Hematopoietic multipotent progenitor cell (in vitro differentiated cells): ENCODE measurements around the gene KANSL3. TPM values are rescaled to one million over a fixed set of nuclear protein-coding genes. Genes with fewer than 3 reads are reported as not detected.
"Not testable (repeated sequence)": the region's sequence is repeated elsewhere in the genome, so short reads cannot be mapped to it uniquely, and the experiment has no call there.

Experiments
- DNase-seq, 3 donors: peaks; one replicate each; pipeline ENCODE4 v3.0.0-alpha.2; 2011 to 2015; ENCODE audit warnings: low read depth in 2 of 3, low spot score in 2 of 3
- total RNA-seq: library from RNA; depleted of rRNA; stranded (reverse); fragments of >200 nt; gene quantifications from one replicate; pipeline ENCODE4 v1.2.3, GENCODE V29; 2012

Gene KANSL3
- total RNA-seq, 1 donor, result 72.7 TPM

DNA sequence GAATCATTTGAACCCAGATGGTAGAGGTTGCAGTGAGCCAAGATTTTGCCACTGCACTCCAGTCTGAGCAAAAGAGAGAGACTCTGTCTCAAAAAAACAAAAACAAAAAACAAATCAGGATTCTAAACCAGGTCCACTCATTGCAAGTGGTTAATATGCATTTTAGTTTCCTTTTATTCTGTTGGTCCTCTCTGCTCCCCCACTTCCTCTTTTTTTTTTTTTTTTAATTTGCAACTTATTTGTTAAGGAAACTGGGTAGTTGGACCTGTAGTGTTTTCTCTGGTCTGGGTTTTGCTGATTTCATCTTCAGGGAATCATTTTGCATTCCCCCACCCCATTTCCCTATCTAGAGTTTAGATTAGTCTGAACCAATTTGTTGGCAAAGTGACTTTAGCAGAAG, 18.4 kb upstream of the KANSL3 start:
- DNase-seq, result peak in 2 of 3 donors; percentile 36 to 71

DNA sequence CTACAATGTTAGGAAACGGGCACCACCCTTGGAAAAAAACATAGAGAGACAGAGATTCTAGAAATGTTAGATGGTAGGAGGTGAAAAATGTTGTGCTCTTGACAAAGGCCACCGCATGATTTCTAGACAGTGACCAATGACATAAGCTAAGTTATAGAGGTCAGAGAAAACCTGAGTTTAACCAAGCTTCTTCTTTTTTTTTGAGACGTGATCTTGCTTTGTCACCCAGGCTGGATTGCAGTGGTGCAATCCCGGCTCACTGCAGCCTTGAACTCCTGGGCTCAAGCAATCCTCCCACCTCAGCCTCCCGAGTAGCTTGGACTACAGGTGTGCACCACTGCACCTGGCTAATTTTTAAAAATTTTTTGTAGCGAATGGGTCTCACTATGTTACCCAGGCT, 17.4 kb upstream of the KANSL3 start:
- DNase-seq, result no peak

DNA sequence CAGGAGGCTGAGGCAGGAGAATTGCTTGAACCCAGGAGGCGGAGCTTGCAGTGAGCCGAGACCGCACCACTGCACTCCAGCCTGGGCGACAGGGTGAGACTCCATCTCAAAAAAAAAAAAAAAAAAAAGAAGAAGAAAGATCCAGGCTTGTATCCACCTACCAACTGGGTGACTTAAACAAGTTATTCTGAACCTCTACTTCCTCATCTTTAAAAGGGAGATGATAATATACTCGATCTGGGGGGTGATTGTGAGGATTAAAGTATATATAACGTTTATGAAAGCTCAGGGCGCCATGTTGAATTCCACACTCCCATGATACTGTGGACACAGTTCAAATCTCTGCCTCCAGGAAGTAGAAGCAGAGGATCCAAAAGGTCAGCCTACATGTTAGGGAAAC, 16.7 kb upstream of the KANSL3 start:
- DNase-seq, result not testable (repeated sequence)

DNA sequence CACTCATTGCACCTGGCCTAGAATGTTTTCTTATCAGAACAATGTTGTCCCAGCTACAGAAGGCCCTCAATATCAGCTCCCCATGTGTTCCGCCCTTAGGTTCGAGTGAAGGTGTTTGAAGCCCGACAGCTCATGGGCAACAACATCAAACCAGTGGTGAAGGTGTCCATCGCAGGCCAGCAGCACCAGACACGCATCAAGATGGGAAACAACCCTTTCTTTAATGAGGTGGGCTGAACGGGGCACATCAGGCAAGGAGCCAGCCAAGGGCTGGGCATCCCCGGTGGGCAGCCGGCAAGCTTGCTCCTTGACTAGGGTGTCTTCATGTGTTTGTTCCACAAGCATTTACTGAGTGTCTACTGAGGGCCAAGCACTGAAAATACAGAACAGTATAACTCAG, 13.7 kb upstream of the KANSL3 start:
- DNase-seq, result no peak

DNA sequence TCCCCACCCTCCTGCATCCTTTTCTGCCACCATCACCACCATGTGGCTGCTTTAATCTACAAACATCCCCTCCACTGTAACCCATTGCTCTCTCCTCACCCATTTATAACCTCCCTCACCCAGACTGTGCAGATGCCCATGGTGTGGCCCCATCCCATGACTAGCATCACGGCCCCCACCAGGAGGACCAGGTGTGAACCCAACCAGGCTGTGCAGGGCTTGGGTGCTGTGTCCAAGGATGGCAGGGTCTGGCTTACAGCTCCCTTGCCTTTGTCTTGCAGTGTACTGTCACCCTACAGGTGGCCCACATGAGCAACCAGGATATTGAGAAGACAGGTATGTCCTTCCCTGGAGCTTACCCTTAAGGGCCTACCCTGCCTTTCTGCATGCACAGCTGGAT, 11.2 kb upstream of the KANSL3 start:
- no peak for DNase-seq

DNA sequence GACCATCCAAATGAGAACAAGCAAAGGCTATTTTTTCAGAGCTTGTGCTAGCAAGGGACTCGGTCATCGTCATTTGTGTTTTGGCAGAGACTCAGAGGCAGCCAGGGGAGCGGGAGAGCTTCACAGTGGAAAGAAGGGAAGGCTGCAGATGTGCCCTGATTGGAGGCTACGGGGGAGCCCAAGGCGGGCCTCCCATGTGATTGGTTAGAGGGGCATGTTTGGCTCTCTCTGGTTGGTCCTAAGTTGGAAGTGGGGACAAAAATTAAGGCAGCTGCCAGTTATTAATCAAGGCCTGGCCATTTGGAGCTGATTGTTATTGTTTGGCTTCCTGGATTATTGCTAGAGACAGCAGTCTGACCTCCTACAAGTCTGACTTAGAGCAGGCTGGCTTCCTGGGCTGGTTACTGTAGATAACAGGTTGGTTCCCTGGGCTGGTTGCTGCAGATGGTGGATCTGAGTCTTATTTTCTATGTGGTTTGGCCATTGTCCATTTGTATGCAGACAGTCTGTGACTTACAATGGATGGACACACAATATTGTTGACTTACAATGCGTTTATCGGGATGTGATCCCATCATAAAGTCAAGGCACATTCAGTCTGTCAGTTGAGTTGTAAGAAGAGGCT, 10.3 kb upstream of the KANSL3 start:
- no peak for DNase-seq

DNA sequence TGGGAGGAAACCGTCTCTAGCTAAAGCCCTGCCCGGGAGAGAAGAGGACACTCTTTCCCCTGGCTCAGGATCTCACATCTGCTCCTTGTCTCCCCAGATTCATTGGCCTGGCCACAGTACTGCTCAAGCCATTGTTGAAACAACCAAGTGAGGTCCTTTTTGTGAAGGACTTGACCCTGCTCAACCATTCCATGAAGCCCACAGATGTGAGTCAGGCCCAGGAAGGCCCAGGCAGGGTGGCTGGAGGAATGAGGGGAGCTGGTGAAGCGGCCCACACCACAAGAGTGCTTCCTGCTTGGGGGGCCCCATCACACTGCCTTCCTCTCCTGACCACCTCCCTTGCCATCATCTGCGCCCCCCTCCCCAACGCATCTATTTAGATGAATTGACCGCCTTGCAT, 9.6 kb upstream of the KANSL3 start:
- no peak for DNase-seq

DNA sequence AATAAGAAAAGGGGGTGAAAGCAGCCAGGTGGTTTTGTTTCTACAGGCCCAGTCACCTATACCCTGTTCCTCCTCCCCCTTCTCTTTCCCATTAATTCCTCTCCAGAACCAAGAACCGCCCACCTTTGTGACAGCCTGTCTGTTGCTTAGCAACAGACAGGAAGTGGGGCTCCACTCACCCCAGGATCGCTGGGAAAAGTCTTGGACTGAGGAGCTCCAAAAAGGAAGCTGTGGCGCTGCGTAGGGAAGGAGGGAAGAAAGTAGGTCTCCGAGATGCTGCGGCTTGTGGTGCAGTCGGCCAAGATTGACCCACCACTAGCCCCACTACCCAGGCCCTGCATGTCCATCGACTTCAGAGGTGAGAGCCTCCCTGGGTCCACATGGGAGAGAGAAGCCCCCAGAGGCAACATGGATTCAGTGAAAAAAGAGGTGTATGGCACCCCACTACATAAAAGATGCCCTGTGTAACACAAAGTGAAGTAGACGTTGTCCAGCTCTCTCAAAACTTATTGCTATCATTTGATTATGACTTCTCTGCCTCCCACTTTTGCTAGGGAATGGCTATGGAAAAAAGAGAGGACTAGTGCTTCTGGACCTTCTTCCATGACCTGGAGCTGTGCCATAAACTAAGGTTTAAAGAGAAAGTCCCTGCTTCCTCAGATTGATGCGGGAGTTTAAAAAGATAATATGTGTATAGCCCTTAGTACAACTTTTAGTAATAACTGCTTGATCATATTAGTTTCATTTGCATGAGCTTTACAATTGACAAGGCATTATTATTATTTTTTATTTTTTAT, 4.7 kb upstream of the KANSL3 start, which contains the start of gene FER1L5:
Gene FER1L5 (plus strand): TSS at position 201 of the 797 bp plus-strand sequence. CDS start 73 bp downstream, at position 274.
- DNase-seq, result no peak

DNA sequence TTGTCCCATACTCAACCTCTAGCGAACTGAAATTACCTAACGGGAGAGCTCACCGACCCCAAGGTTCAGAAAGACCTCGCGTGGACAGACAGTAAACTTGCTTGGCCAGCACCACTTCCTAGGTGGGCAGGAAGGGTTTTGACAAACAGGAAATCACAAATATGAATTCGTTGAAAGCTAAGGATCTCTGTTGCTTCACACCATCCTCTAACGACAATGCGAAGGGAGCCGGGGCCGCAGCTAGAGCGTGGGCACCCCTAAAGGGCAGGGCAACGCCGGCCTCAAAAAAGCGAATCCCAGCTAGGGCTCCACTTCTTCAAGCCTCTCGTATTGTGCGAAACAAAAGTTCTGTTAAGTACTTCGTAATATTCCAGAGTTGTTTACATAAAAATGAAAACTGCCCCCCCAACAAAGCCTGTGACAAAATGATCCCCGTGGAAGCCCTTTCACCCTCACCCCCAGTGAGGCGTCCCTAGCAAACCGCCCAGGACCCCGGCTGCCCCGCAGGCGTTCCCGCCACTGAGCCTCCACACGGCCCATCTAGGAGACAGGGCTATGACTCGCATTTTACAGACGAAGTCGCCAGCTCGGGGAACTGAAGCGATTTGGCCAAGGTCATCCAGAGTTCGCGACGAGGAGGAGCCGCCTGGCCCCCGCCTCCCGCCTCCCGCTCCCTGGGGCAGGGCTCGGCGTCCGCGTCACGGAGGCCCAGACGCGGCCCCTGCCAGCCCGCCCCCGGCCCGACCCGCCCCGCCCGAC, 548 bp downstream of the KANSL3 start:
- DNase-seq, result peak in 2 of 3 donors; percentile 80 to 87

DNA sequence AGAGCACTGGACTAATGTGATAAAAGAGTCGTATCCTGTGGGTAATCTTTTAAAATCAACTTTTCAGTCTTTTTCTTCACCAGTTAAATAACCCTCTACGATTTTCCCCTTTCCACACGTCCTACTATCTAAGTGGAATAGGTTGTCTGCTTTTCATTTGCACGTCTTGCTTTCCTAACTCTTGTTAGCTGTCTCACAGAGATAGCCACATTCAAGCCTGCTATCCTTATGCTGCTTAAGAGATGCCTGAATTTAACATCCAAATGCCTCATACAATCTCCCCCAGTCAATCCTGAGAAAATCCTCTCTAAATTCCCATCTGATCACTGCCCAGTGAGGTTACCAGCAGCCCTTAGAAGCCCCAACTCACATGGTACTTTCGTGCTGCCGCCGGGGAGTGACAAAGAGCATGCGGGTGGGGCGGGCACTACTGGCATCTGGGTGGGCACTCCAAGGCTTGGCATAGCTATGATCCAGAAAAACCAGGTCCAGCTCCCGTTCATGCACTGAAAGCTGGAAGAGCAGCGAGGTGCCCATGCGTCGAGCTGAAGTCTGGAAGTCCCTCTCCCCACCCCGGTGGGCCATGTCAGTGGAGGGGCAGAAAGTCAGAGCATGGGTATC, 1.5 kb downstream of the KANSL3 start:
- no peak for DNase-seq

DNA sequence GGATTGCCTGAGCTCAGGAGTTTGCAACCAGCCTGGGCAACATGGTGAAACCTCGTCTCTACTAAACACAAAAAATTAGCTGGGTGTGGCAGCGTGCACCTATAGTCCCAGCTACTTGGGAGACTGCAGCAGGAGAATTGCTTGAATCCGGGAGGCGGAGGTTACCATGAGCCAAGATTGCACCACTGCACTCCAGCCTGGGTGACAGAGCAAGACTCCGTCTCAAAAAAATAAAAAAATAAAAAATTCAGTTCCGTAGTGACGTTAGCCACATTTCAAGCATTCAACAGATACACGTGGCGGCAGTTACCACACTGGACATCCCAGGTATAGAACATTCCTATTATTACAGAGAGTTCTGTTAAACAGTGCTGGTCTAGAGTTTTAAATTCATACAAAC, 4.5 kb downstream of the KANSL3 start:
- DNase-seq, result no peak

DNA sequence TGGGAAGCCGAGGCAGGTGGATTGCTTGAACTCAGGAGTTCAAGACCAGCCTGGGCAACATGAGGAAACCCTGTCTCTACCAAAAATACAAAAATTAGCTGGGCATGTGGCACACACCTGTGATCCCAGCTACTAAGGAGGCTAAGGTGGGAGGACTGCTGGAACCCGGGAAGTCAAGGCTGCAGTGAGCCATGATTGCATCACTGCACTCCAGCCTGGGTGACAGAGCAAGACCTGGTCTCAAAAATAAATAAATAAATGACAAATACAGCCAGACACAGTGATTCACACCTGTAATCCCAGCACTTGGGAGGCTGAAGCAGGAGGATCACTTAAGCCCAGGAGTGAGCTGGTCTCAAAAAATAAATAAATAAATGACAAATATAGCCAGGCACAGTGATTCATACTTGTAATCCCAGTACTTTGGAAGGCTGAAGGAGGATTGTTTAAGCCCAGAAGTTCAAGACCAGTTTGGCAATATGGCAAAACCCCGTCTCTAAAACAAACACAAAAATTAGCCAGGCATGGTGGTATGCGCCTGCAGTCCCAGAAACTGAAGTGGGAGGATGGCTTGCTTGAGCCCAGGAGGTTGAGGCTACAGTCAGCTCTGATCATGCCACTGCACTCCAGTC, 6.2 kb downstream of the KANSL3 start:
- no peak for DNase-seq

DNA sequence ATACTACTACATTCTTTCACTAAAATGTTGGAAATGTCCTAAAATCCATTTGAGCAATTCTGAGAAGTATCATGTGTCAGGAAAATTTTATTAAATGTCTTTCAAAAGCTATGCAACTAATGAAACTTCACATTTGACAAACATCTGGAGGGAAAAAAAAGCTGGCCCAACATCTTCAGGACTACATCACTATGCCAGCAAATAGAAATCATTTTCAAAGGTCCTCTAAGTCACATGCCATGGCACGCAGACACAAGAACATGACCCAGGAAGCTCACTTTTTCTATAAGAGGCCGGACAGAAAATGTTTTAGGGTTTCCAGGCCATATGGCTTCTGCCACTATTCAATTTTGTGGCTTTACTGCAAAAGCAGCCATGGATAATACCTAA, 11.6 kb downstream of the KANSL3 start:
- no peak for DNase-seq

DNA sequence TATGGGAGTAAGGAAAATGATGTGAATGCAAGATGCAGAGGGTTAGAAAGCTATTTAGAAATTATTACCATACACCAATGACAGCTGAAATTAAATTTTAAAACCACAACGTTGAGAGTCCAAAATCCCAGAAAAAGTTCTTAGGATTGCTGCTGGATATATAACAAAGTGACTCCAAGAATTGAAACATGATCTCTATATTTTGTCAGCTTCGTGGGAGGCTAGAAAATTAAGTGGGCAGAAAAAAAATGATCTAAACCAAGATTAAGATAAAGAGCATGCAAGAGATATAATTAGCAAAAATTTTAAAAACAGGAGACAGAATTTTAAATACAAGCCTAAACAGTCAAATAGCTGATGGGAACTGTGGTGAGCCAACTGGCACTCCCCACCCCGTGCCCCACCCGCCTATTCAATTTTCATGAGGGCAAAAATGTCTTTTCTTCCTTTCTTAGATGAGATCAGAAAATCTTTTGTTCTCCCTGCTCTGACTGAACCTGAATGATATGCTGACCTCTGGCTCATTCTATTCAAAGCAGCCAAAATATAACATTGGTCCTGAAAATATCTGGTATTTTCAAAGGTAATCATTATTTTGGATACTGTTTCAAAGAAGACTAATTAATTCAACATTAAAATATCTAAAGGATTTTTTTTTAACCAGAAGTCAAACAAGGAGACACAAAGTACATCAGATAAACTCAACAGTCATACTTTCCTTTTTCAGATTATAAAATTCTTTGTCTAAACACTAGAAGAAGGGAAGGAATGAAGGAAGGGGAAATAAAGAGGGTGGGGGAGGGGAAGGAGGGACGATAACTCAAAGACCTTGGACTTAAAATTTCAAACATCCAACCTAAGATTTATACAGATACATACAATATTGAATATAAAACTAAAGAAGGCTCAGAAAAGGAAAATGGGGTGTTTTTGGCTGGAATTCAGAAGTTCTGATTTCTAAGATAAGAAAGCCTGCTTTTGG, 12.2 kb downstream of the KANSL3 start:
- DNase-seq, result no peak

DNA sequence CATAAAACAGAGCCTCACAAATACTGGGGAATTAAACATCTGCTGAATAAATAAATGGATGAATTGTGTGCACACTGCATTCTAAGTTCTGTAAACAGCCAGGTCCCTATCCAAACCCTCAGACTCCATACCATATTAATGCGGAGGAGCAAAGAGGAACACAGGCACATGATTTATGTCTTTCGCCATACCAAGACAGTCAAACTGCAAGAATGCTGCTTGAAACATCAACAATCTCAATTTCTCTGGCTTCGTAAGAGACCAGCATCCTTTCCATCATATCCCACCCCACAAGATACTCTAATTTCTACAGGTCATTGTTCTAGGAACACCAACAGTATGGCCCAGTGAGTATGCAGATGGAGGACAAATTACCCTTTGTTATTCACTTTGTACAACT, 15.0 kb downstream of the KANSL3 start:
- DNase-seq, result peak in 1 of 3 donors; percentile 9

DNA sequence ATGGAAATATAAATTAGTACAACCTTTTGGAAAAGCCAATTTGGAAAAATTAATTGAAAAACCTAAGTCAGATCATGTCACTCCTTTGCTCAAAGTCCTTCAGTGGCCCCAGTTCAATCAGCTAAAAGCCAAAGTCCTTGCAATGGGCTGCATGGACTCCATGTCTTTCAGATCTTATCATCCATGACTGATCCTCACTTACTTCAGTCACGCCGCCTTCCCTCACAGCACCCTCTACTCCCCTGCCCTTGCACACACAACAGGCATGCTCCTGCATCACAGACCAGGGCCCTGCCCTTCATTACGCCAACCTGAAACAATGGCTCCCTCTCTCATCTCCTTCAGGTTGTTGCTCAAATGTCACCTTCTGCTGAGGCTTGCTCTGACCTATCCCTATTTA, 15.6 kb downstream of the KANSL3 start:
- no peak for DNase-seq

DNA sequence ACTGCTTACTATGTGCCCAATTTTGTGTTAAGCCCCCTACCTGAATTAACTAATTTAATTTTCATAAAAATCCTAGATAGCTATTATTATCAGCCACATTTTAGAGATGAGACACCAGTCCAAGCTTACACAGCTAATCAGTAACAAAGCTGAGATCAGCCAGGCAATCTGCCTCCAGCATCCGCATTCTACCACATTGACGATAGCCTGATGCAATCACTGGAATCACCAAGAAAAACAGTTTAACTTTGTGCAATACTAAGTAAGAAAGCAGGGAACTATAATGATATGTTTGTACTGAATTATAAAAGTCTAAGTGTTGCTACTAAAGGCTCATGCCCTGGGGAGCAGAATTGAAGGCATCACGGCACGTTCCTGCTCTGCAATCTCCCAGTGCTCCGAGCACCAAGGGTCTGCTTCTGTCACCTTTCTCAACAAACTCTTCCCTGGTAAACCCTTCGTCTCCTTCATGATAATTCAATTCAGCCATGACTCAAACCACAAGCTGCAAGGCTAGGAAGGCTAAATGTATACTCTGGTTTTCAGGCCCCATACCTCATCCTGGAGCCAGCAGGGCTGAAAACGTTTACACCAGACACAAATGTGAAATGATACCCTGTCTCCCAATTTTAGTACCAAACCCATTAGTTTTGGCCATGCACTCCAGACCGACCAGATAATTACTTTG, 19.4 kb downstream of the KANSL3 start:
- no peak for DNase-seq

DNA sequence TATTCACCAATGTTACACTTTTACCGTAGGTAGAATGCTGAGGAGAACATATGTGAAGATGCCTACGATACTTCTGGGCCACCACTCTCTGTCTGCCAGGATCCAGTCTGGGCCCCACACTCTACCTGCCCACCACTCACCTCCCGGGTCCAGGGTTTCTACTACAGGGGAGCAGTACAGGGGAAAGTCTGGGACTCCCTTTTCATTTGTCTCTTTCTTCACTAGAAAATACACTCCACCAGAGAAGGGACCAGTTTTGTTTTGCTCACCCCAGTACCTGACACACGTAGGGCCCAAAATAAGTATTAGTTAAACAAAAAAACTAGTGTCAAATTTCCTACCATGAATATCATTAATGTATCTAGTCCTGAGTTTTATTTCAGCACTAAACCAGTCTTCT, 21.1 kb downstream of the KANSL3 start:
- no peak for DNase-seq

DNA sequence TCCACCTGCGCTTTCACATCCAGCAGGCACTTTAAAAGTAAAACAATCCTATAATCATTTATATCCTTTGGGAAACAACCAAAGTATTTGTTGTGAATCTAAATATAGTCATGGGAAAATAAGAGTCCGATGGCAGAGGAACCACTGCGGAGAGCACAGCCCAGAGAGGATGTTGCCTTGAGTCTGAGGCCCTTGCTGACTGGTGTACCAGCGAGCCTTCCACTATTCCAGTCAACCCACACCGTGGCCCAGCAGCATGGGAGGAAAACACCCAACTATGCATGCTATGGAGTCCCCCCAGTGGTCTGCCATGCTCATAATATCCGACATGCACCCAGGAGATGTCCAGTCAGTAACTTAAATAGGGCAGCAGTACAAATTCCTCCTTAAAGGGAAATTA, 21.6 kb downstream of the KANSL3 start:
- no peak for DNase-seq
